HG02642 (cell line): ENCODE results near the gene CHCHD5.
"Not testable (repeated sequence)": the region's sequence is repeated elsewhere in the genome, so short reads cannot be mapped to it uniquely, and the experiment has no call there.

ENCODE experiments used
- ATAC-seq: cut with Tn5 transposase; IDR thresholded peaks from one replicate; pipeline ENCODE4 v1.9.1; 2021; ENCODE audit warnings: mild to moderate bottlenecking; ENCODE audit not compliant: unreplicated experiment, poor library complexity

CHCHD5 gene

GRCh38 chr2:112584134-112584890 lies at the start of gene CHCHD5:
TSS of gene CHCHD5 (plus strand) at chr2:112584609. CDS start at chr2:112584648, 39 bp downstream.
- ATAC-seq = peak; percentile 89

GRCh38 chr2:112534826-112535225 lies 49.6 kb upstream of the CHCHD5 start:
- no peak for ATAC-seq

GRCh38 chr2:112536665-112537064 lies 47.7 kb upstream of the CHCHD5 start:
- ATAC-seq = not testable (repeated sequence)

GRCh38 chr2:112539306-112539705 lies 45.1 kb upstream of the CHCHD5 start:
- ATAC-seq = no peak

- ATAC-seq = no peak
Observed at GRCh38 chr2:112540906-112541305, 43.5 kb upstream of the CHCHD5 start.

GRCh38 chr2:112541315-112542122 lies 42.9 kb upstream of the CHCHD5 start:
- peak; percentile 70 for ATAC-seq

GRCh38 chr2:112542123-112542983 lies 42.1 kb upstream of the CHCHD5 start, which contains the start of gene POLR1B:
TSS of gene POLR1B (plus strand) at chr2:112542465. CDS start at chr2:112542495, 30 bp downstream.
- ATAC-seq = peak; percentile 85

- no peak for ATAC-seq
Observed at GRCh38 chr2:112542984-112543661, 41.3 kb upstream of the CHCHD5 start.

GRCh38 chr2:112547333-112547732 lies 37.1 kb upstream of the CHCHD5 start:
- ATAC-seq = no peak

GRCh38 chr2:112548980-112549379 lies 35.4 kb upstream of the CHCHD5 start:
- ATAC-seq = no peak

GRCh38 chr2:112566104-112566503 lies 18.3 kb upstream of the CHCHD5 start:
- ATAC-seq = peak; percentile 62

GRCh38 chr2:112566508-112566907 lies 17.9 kb upstream of the CHCHD5 start:
- ATAC-seq = peak; percentile 38

GRCh38 chr2:112572005-112572404 lies 12.4 kb upstream of the CHCHD5 start:
- ATAC-seq = no peak

GRCh38 chr2:112577756-112578155 lies 6.7 kb upstream of the CHCHD5 start:
- ATAC-seq = no peak

GRCh38 chr2:112579241-112579640 lies 5.2 kb upstream of the CHCHD5 start:
- ATAC-seq = no peak

- ATAC-seq = no peak
Observed at GRCh38 chr2:112580084-112580483, 4.3 kb upstream of the CHCHD5 start.

- ATAC-seq = no peak
Observed at GRCh38 chr2:112582314-112582746, 2.1 kb upstream of the CHCHD5 start.

- no peak for ATAC-seq
Observed at GRCh38 chr2:112583497-112584133, 794 bp upstream of the CHCHD5 start.

- ATAC-seq = no peak
Observed at GRCh38 chr2:112584891-112585250, 462 bp downstream of the CHCHD5 start.
